Left forelimb (tissue), 1 donor: ENCODE results near the gene ATP6V1G3.
"Not testable (repeated sequence)": the region's sequence is repeated elsewhere in the genome, so short reads cannot be mapped to it uniquely, and the experiment has no call there.

Source experiments
- DNase-seq: peaks from one replicate; pipeline ENCODE4 v3.0.0-alpha.2; 2018; ENCODE audit warnings: low spot score

Gene ATP6V1G3, protein sequence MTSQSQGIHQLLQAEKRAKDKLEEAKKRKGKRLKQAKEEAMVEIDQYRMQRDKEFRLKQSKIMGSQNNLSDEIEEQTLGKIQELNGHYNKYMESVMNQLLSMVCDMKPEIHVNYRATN

DNA sequence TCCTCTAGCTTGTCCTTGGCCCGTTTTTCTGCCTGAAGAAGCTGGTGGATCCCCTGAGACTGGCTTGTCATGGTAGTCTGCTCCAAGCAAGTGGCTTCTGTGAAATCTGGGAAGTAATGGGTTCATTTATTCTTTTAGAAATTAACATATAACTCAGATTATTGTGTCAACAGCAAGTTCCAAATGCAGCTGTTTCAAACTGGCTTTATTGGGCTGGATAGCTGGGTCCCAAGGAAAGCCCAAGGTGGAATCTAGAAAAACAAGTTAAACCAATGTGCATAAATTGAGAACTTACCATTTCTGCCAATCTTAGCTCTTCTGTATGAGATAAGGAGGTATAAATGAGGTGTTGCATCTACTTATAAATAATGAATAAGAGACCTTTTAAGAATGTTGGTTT lies at the start of gene ATP6V1G3:
TSS of gene ATP6V1G3 (minus strand) at position 101 of the 400 bp plus-strand sequence. CDS start at position 71, 30 bp downstream.
- DNase-seq = no peak

DNA sequence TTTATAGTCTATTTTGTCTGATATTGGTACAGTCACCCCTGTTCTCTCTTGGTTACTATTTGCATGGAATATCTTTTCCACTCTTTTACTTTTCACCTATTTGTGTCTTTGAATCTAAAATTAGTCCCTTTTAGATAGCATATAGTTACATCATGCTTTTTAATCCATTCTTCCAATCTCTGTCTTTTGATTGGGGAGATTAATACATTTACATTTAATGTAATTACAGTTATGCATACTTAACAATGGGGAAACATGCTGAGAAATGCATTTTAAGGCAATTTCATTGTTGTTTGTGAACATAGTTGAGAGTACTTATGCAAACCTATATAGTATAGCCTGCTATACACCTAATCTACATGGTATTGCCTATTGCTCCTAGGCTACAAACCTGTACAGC lies 48.4 kb upstream of the ATP6V1G3 start:
- no peak for DNase-seq

GRCh38 chr1:198584163-198584562 lies 43.7 kb upstream of the ATP6V1G3 start:
- no peak for DNase-seq

- DNase-seq = not testable (repeated sequence)
These were observed 42.8 kb upstream of the ATP6V1G3 start for GRCh38 chr1:198583209-198583802.

- DNase-seq = no peak
These were observed 37.0 kb upstream of the ATP6V1G3 start for GRCh38 chr1:198577444-198577843.

DNA sequence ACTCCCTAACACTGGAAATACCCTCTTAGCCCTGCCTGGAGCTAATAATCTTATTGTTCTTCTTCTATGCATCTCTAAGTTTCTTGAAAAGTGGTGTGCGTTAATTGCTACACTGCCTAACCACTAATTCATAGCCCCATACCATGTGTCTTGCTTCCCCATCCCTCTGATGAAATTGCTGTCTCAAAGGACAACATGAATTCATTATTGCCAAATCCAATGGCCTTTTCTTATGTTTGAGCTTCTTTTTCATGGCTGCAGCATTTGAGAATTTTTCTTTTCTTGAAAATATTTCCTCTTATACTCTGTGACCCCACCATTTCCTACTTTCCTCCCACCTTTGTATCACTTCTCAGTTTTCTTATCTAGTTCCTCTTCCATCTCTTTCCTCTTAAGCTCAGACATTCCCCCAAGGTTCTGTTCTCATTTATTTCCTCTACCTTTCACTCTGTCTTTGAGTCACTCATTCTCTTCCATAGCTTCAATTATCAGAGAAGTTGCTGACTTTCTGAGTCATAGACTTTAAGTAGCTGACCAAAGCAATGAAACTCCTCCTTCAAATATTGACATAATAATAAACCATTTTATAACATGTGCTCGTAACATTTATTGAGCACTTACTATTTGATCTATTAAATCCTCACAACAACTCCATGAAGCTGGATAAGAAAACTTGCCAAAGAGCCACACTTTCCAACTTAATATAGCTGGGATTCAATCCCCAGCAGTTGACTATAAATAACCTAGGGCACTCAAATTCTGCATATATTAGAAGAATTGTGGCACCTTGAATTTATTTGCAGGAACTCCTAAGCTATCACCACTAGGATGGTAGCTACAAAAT lies 35.5 kb upstream of the ATP6V1G3 start:
- no peak for DNase-seq

DNA sequence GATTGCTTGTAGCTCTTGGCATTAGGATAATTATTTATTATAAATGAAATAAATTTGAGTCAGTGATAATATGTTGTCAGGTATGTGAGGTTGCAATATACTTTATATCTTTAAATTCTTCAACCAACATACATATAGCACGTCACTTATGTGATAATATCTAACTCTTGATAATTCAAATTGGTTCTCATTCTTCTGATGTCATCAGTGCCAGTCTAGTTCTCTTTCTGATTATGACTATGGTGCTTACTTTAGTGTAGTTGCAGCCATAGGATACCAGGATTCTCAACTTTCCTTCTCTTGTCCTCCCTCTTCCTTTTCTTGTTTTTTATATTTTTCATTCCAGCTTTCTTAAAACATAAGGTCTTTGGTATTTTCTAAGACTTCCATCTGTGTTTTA lies 34.8 kb upstream of the ATP6V1G3 start:
- DNase-seq = no peak

GRCh38 chr1:198574325-198574724 lies 33.8 kb upstream of the ATP6V1G3 start:
- DNase-seq = no peak

DNA sequence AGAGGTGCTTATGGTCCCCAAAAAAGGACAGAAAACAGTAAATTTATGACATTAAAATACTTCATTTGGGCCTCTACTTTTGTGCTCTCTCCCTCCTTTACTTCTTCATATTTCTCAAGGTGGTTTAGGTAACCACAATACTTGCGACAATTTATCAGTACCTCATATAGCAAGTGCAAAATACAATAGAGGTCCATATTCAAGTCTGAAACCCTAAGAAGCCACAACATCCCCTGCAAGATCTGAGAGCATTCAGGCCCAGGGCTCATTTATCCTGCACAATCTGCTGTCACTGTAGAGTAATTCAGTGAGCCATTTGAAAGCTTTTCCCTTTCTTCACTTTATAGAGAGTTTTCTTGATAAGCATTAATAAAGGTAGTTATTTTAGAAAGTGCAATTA lies 24.2 kb upstream of the ATP6V1G3 start:
- DNase-seq = no peak

DNA sequence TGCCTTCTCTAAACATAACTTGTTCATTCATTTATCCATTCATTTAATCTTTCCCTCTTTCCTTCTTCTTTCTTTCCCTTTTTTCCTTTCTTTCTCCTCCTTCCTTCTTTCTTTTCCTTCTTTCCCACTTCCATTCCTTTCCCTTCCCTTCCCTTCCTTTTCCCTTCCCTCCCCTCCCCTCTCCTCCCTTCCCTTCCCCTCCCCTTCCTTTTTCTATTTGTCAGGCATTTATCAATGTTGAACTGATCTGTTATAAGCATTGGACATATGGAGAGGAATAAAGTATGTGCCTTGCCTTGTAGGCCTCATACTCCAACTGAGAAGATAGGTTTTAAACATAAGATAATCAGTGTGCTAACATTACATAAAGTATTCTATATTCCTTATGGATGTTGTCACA lies 23.7 kb upstream of the ATP6V1G3 start:
- DNase-seq = no peak

DNA sequence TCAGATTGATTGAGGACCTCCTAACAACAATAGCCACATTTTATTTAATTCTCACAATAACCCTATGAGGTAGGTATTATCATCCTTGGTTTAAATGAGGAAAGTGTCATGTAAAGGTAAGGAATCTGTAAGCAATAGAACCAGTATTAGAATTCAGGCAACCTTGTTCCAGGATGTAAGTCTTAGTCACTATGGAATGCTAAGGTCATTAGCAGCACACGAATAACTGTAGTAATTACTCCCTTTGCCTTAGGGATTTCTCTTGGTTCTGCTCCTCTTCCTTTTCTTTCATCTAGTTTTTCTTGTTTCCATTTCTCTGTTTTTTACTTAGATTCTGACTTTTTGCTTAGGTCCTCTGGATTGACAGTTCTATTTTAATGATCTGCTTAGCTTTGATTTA lies 23.1 kb upstream of the ATP6V1G3 start:
- no peak for DNase-seq

DNA sequence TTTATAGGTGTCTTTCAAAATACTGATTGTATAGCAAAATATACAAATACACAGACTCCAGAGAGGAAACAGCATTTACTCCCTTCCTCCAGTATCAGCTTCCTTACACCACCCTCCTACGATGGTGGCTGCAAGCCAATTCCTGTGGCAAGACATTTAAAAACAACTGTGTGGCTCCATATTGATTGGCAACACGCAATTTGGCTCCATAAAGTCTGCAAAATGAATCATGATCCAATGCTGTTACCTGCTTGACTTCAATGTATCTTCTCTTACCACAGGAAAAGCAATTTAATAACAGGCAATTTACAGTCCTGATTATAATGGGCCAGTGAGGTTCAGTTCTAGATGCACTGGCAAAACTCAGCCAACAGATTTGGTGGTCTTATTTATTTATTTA lies 19.7 kb upstream of the ATP6V1G3 start:
- DNase-seq = no peak

GRCh38 chr1:198559362-198559761 lies 18.9 kb upstream of the ATP6V1G3 start:
- DNase-seq = no peak

GRCh38 chr1:198558402-198558801 lies 17.9 kb upstream of the ATP6V1G3 start:
- DNase-seq = no peak

DNA sequence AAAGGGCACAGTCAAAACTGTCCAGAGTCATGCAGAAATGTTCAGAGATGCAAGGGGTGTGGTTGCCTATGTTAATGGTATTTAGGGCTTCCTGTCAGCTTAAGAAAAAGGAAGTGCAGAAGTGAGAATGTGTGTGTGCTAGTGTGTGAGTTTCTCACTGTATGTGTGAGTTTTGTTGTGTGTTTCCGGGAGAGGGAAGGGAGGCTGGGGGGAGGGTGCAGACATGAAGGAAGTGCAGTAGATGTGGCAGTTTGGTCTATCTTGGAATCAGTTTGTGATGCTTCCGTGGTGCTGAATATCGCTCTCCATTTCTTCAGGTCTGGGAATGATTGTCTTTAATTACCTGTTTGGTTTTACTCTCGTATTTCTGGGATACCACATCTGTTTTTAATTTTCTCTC lies 16.5 kb upstream of the ATP6V1G3 start:
- DNase-seq = no peak

DNA sequence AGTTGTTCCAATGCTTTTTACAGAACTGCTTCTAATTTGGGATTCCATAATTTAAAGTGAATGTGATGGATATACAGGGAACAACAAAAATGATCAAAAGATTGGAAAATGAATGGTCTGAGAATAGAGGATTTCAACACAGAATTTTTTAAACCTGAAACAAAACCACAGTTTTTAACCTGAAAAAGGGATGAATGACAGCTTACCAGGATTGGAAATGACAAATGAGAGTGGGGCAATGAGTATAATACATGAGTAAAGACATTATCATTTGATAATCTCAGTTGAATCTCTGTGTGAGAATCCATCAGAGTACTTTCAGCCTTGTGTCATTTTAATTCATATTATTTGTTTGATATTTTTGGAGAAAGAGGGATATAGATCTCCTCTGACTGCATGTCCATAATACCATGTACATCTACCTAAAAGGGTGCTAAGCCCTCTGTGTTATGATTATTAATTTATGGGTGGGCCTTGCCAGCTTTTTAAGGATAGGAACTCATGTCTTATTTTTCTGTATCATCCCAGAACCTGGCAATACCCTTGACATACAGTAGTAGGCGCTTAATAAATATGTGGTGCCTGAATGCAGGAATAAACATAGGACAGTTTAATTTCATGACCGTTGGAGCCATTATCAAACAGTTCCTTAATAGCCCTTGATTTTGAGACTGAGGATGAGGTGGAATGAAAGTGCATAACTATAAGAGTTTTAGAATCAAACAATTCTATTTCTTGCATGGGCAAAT lies 12.4 kb upstream of the ATP6V1G3 start:
- no peak for DNase-seq

GRCh38 chr1:198550941-198551524 lies 10.6 kb upstream of the ATP6V1G3 start:
- DNase-seq = no peak

DNA sequence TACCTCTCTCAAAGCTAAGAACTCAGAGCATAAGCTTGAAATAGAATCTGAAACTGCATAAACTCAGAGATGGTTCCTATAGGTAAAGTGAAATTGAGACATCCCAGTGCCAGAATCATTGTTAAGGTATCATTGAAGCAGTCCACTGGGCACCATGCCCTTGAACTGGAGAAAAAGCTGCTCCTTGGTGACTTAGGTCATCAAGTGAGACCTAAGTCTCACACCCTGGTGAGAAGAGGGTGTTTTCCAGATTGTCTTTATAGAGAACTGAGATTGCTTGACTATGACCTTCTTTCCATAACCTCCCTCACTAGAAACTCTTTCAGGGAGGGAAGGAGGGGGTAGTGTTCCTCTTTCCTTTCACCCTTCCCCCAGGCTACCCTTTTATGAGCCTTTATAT lies 9.4 kb upstream of the ATP6V1G3 start:
- DNase-seq = no peak

DNA sequence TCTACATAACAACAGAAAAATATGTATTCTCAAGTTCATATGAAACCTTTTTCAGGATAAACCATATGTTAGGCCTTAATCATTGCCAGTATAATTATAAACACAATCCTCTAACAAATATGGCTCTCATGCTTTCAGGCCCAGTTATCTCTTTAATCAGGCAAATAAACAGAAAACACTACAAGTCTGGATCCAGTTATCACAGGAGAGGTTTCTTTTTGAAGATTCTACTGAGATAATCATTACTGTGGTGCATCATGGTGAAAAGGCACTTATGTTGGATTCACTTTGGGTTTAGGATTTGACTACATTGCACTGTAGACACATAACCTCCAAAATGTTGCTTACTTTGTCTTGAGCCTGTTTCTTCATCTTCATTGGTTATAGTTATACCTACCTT lies 8.4 kb upstream of the ATP6V1G3 start:
- no peak for DNase-seq

- no peak for DNase-seq
These were observed 4.7 kb upstream of the ATP6V1G3 start for GRCh38 chr1:198545156-198545555.

DNA sequence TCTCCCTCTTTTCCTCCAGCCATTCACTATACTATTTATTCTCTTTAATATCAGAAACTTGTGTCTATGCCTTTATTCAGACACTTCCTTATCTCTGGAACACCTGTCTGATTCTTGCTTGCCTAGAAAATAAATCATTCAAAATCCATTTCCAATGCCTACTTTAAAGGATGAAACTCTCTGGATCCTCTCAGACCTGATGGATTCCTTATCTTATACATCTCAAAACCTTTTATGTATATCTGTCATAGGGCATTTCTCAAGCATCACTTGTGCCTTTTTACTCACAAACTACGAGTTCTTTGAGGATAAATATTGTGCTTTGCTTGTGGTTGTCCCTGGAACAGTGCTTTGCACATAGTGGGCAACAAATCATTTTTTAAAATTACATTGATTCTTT lies 3.8 kb upstream of the ATP6V1G3 start:
- no peak for DNase-seq

DNA sequence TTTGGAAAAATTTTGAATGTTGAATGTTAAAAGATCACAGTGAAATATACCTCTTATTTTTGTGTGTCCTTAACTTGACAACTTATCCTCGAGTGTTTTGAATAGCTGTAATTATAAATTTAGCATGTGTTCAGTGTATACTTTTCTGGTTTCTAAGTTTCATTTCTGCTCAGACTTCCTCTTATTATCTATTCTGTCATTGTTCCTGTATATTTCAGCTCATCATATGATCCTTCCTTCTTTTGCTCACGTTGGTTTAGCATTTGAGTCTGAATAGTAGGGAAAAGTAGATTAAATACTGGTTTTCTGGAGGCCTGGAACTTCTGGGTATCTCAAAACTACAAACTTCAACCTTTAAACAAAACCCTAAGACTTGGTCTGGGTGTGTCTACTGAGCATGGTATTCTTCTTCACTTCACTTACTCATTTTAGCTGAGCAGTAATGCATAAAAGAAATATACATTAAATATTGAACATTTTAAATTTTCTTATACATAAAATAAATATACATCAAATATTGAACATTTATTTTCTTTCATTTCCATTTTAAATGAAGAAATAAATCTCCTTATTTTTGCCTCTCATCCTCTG lies 3.3 kb upstream of the ATP6V1G3 start:
- DNase-seq = no peak
